GM10847 (cell line): ENCODE data around the gene KRABD2.
A peak's percentile ranks its signal among the peaks of the same experiment; 100 is the strongest.

ENCODE experiments used
- POLR2A ChIP-seq: IDR thresholded peaks from 2 replicates; pipeline ENCODE4 v1.6.1; 2011; ENCODE audit not compliant: insufficient read length; ENCODE audit errors: extremely low read depth

KRABD2 gene

DNA sequence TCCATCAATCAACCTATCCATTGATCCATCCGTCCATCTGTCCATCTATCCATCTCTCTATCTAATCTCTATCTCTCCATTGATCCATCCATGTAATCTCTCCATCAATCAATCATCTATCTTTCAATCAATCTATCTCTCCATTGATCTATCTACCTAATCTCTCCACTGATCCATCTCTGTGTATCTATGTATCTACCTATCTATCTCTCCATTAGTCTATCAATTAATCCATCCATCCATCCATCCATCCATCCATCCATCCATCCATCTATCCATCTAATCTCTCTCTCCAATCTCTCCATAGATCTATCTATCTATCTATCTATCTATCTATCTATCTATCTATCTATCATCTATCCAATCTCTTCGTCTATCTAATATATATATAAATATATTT, 24.6 kb upstream of the KRABD2 start:
- TF ChIP-seq POLR2A = no peak

DNA sequence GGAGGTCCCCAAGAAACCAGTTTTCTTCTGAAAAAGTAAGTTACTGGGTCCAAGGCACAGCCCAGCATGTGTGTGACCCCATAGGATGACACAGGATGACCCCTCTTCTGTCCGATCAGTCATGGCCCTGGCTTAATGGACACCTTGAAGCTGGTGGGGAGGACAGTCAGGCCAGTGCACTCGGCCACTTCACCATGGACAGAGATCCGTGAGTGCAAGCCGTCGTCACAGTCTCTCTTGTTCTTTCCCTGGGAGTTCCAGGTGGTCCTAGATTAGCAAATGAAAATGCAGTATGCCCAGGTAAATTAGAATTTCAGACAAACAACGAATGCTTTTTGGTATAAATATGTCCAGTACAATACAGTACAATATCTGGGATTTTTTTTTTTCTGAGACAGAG, 22.5 kb upstream of the KRABD2 start:
- TF ChIP-seq POLR2A = no peak

DNA sequence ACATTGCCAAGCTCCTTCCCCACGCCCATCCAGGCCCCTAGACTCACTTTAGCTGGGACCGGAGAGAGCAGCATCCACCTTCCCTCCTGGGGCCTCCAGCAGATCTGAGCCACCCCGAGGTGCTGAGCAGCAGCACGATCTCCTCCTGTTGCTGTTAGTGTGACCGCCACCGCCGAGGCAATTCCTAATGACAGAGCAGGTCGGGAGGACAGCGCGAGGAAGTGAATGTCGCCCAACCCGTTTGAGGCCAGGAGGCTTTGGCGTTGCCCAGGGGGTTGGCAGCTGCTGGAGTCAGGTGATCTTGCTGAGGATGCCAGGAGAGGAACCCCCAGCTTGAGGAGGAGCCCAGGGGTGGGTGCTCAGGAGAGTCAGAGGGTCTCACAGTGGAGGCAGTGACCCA, 21.1 kb upstream of the KRABD2 start, which contains the start of gene RNF222:
RNF222 (minus strand) TSS at position 192 of the 400 bp plus-strand sequence. CDS start 4,366 bp downstream, outside the sequence.
- no peak for TF ChIP-seq POLR2A

DNA sequence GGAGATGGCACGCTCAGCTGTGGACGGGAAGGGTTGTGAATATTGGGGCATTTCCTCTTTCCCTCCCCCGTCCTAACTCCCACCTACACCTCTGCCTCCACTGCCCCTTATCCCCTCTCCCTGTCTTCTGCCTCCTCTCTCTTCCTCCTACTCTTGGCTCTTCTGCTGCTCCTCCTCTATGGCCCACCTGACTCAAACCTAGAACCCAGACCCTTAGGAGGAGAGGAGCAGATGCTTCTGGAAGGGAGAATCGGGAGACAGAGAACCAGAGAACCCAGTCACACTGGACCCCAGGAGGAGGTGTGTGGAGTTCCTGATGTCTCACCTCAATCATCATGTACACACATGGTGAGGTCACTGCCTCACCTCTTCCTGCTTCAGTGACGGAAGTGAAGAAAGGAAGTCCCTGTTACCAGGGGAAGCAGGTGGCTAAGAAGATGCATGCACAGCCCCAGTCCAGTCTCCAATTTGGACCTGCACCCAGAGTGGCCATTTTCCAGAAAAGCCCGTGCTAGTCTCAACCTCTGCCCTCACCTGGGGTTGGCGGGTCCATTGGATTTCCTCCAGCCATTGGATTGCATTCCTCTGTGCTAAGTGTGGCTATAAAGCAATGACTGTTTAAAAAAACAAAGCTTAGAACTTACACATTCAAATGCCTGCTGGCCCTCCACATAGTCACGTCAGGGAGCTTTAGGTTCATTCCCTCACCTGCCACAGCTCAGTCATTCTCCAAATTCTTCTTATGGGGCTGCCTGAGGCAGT, 17.1 kb upstream of the KRABD2 start:
- no peak for TF ChIP-seq POLR2A

DNA sequence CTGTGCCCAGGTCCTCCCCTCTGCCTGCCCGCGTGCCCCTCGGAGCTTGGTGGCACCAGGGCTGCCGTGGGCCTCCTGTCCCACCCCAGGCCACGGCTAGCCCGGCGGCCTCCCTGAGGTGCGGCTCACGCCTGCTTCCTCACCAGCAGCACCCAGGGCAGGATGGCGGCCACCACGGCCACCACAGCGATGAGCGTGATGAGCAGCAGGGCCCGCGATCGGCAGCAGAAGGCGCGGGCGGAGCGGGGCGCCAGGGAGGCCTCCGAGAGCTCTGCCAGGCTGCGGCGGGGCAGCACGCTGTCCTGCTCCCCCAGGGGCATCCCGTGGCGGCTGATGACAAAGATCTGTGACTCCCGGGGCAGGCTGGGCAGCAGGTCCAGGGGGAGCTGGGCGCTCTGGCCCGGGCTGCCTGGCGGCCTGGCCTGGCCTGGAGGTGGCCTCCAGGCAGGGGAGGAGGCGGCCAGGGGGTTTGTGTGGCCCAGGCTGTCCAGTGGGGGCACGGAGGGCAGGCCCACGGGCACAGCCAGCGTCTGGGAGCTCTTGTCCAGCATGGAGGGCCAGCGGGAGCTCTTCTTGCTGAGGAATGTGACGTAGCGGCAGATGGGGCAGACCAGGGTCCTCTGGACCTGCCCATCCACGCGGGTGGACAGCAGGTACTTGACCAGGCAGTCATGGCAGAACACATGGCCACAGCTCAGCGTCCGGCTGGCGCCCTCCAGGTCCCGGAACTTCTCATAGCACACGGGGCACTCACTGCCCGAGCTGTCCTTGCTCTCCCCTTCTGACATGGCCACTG, 16.4 kb upstream of the KRABD2 start:
- TF ChIP-seq POLR2A = no peak

DNA sequence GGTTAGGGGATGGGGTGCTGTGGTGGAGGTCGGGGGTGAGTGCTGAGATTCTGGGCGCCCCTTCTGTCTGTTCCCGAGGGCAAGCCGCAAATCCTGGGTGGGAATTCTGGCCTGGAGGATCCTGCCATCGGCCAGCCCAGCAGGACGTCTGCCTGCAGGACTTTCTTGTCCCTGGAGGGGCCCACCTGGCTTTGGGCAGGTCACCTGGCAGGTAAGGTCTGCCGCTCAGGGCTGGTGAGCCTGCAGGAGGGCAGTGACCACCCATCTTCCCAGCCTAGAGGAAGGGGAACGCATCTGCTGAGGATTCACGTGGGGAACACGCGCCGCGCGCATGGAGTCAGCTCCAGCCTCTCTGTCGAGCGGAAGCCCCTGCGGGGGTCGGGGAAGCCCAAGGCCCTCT, 15.8 kb upstream of the KRABD2 start:
- no peak for TF ChIP-seq POLR2A

DNA sequence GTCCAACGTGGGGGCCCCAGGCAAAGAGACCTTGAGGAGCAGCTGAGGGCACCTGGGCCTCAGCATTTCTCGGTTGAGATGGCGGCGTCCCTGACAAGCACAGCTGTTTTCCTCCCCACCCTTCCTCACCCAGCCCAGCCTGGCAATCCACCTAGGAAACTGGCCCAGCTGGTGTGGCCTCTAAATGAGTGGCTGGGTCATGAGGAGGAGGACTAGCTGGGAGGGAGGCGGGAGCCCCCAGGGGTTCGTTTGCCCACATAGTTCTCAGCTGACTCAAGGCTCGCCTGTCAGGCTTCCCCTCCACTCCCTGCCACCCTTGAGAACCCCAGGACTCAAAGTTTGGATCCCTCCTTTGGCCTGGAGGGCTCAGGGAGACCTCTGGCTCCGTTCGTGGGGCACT, 15.2 kb upstream of the KRABD2 start:
- no peak for TF ChIP-seq POLR2A

DNA sequence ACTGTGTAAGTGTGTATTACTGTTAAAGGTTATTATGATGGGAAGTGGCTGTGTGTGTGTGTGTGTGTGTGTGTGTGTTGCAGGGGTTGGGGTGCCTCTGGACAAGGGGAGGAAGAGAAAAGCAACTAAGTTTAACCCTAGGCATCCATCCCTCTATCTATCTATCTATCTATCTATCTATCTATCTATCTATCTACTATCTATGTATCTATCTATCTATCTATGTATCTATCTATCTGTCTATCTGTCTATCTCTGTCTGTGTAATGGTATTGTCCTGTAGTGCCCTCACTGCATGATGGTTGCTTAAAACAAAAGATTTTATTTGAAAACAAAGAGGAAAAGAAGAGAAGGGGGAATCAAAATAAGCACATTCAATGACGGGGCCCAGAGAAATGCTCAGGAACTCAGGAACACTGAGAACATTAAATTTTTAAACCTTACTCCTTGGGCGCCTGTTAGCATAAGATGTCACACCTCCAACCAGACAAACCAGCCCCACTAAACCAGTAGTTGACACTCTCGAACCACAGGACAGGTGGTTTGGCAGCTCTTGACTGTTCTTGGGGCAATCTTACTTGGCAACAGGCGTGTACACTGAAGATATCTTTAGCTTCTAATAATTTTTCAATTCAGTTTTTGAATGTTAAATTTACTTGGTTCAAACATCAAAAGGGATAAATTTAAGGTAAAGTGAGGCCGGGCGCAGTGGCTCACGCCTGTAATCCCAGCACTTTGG, 11.6 kb upstream of the KRABD2 start:
- TF ChIP-seq POLR2A = no peak

DNA sequence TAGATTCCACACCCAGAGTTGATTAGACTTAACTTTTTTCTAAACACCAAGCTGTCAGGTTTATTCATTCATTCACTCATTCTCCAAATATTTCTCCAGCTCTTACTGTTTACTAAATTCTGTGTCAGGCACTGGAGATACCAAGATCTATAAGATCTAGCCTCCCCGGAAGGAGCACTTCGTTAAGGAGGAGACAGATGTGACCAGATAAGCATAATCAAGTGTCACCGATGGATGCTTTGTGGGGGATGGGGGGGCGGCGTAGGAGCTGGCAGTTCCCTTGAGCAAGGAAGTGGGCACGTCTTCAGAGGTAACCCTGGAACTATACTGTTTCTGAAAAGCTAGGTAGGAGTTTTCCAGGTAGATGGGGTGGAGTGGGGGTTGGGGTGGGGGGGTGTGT, 10.3 kb upstream of the KRABD2 start:
- no peak for TF ChIP-seq POLR2A

DNA sequence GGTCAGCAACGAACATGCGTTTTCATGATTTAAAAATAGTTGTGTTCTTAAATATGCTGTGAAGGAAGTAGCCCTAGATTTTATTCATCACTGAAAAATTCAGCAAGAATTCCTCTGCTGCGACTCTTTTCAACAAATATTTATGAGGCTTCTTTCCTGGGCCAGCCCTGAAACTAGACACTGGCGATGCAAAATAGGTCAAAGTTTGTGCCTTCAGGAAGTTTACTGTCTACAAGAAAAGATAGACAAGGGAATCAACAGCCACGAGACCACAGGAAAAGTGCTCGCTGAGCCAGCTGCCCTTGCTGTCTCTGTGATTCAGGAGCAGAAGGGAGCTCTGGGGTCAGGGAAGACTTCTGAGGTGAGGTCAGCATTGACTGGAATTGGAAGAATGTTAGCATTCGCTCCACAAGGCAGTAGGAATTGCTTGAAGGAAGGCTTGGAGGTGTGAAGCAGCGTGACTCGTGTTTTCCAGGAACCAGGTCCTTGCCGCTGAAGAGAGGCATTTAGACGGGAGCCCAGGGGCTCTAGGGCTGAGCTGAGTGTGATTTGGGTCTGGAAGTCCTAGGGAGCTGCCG, 8.4 kb upstream of the KRABD2 start:
- no peak for TF ChIP-seq POLR2A

DNA sequence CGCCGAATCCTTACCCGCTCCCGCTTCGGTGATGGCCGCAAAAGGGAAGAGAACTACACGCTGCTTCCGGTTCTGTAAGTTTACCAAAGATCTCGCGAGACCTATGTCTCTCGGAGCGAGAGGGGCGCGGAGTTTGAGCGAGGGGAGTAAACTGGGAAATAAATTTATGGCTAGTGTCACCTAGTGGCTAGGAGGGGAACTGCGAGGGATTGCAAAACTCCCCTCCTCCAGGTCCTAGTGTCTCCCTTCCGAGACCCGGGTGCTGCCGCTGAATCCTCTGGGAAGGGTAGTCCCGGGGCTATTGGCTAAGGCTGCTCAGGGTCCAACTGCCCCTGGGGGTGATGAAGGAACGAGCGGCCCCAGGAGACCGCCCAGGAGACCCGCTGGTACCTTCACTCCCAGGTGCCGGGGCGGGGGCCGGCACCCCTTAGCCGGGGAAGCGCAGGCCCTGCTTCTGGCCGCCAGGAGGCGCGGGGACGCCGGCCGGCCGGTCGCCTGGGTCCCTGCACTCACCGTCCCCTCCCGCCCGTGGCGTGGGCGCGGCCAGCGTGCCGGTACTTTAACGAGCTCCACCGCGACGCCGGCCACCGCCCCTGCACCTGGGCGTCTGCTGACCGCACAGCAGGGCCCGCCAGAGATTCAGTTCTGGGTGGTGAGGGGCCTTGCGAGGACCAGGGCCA, 6.8 kb upstream of the KRABD2 start, which contains the start of gene RPL26:
RPL26 (minus strand) TSS at position 51 of the 680 bp plus-strand sequence. CDS start 883 bp downstream, outside the sequence.
- TF ChIP-seq POLR2A = peak; percentile 96

DNA sequence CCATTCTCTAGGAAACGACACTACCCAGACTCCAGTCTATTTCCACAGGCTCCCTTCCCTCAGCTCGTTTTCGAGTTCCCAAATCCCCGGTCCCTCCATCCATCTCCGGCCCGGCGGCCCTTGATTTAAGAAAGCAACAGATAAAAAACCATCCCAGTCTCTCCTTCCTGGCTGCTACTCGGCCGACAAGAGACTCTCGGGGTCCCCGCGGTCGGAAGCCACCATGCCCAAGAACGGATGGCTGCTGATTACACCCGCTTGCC, 6.3 kb upstream of the KRABD2 start:
- TF ChIP-seq POLR2A = no peak

DNA sequence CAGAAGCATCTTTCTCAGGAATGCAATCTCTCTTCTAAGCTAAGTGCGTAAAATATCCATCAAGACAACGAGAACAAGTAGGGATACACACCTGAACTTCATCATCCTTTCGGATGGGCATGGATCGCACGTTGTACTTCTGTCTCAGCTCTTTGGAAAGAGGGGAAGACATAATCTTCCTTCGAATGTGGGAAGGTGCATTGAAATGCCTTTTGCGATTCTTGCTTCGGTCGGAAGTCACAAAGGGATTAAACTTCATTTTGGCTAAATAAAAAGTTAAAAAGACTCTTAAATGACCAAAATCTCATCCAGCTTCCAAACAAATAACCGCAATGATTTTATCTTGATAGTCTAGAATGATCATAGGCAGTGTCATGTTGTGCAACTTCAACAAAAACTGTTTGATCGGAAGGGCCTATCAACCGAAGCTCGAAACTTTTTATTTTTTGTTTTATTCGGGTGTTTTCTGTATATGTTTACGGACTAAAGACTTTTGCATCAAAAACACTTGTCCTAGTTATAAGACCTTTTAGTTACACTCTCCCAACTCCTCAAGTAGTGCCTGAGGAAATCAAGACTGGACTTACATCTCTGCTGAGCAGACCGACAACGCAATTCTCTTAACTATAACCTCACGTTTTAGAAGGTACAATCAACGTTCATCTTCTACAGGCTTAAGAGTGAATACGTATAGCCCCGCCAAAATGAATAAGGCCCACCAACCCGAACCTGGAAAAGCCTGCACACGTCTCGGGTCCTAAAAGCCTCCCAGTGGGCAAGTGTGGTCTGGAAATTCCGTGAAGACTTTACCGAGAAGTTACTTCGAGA, 5.8 kb upstream of the KRABD2 start:
- TF ChIP-seq POLR2A = no peak

DNA sequence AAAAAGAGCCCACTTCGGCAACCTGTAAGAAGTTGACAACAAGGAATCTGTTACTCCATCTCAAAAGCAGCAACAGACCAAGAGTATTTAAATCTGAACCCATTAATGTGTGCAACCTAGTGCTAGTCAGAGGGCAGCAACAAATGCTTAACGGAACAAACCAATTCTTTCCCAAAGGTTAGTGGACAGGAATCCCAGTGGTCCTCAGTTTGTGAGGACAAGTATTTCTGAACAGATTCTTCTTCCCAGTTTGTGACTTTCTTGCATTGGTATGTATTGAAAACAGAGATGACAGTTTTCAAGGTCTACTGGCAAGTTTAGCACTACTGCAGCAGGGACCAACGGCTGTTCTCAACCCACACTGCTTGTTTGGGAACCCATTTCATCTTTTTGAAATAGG, 3.5 kb upstream of the KRABD2 start:
- no peak for TF ChIP-seq POLR2A
